Activated CD8-positive, alpha-beta memory T cell treated with anti-CD3 and anti-CD28 coated beads, Interleukin-2, amount 10 ng/mL, durations not matched to agents 7 days and 5 days (primary cell): ENCODE measurements around the gene HSPB6. TPM values are rescaled to one million over a fixed set of nuclear protein-coding genes. Genes with fewer than 3 reads are reported as not detected.
A peak's percentile ranks its signal among the peaks of the same experiment; 100 is the strongest.

Experiments used
- ATAC-seq: fragments of 150-1000 bp; cut with Tn5 transposase; one replicate; pipeline ENCODE4 v1.10.0; 2021; ENCODE audit warnings: moderate library complexity
- CTCF ChIA-PET: fragments of 350-600 bp; sonication (Branson Sonifier 250); formaldehyde crosslinking; loops from one replicate; lab custom pipeline; 2021; ENCODE audit warnings: antibody characterized with exemption; lab: Charles Lee
- DNase-seq: peaks from one replicate; pipeline ENCODE4 v3.0.0-alpha.2; 2020
- H3K27ac Mint-ChIP-seq: one replicate; pipeline ENCODE4 v1.8.0; 2021; ENCODE audit warnings: mild to moderate bottlenecking, mixed read lengths
- H3K27me3 Mint-ChIP-seq: one replicate; pipeline ENCODE4 v1.8.0; 2021; ENCODE audit warnings: mixed read lengths
- H3K36me3 Mint-ChIP-seq: one replicate; pipeline ENCODE4 v1.8.0; 2021; ENCODE audit warnings: mild to moderate bottlenecking, mixed read lengths
- H3K4me1 Mint-ChIP-seq: one replicate; pipeline ENCODE4 v1.8.0; 2021; ENCODE audit warnings: mixed read lengths
- H3K4me3 Mint-ChIP-seq: one replicate; pipeline ENCODE4 v1.8.0; 2021; ENCODE audit warnings: mild to moderate bottlenecking, moderate library complexity, mixed read lengths
- H3K9me3 Mint-ChIP-seq: one replicate; pipeline ENCODE4 v1.8.0; 2022; ENCODE audit warnings: low read depth, mixed read lengths
- total RNA-seq, 2 experiments: library from RNA; stranded (reverse); gene quantifications; one replicate each; pipeline ENCODE4 v1.2.3, GENCODE V29; 2021

HSPB6 gene
- total RNA-seq, 2 experiments from 2014 or later: not detected

- H3K36me3 Mint-ChIP-seq: peaks cover 36% of the 10 kb centered on the region
- peak overlapping the region; percentile 99 for H3K27ac Mint-ChIP-seq
- peak overlapping the region; percentile 89 for H3K4me3 Mint-ChIP-seq
- ATAC-seq (no peak), DNase-seq (peak; percentile 75)
- no peaks in the 10 kb centered on the region for H3K9me3 Mint-ChIP-seq
- H3K27me3 Mint-ChIP-seq: no peaks in the 10 kb centered on the region
- peaks cover 54% of the 10 kb centered on the region for H3K4me1 Mint-ChIP-seq
- CTCF ChIA-PET: interaction anchor here (0.9 to 6.6 kb wide), 4 partner anchors 9 to 105 kb away, joined by 3 to 254 read pairs (median 4); partner anchors contain the start of gene LIN37
These were observed 42.1 kb downstream of the HSPB6 start for GRCh38 chr19:35714601-35715354.

GRCh38 chr19:35713904-35714495 is 42.8 kb downstream of the HSPB6 start:
- no peaks in the 10 kb centered on the region for H3K27me3 Mint-ChIP-seq
- DNase-seq (no peak), ATAC-seq (no peak)
- no peaks in the 10 kb centered on the region for H3K9me3 Mint-ChIP-seq
- H3K4me3 Mint-ChIP-seq: peak overlapping the region; percentile 89
- peaks cover 32% of the 10 kb centered on the region for H3K36me3 Mint-ChIP-seq
- peaks cover 51% of the 10 kb centered on the region for H3K4me1 Mint-ChIP-seq
- CTCF ChIA-PET: interaction anchor here (0.9 to 6.6 kb wide), 8 partner anchors 9 to 106 kb away, joined by 3 to 254 read pairs (median 4); partner anchors contain the start of genes COX6B1, LIN37 and PSENEN
- H3K27ac Mint-ChIP-seq: peak overlapping the region; percentile 99

- H3K9me3 Mint-ChIP-seq: no peaks in the 10 kb centered on the region
- peaks cover 32% of the 10 kb centered on the region for H3K36me3 Mint-ChIP-seq
- H3K27ac Mint-ChIP-seq: peak overlapping the region; percentile 99
- CTCF ChIA-PET: interaction anchor here (0.9 to 6.6 kb wide), 5 partner anchors 16 to 65 kb away, joined by 4 to 254 read pairs (median 5); partner anchors contain the start of genes COX6B1, LIN37 and PSENEN
- peaks cover 52% of the 10 kb centered on the region for H3K4me1 Mint-ChIP-seq
- peak overlapping the region; percentile 89 for H3K4me3 Mint-ChIP-seq
- ATAC-seq (no peak), DNase-seq (no peak)
- H3K27me3 Mint-ChIP-seq: no peaks in the 10 kb centered on the region
These were observed 43.4 kb downstream of the HSPB6 start for GRCh38 chr19:35713506-35713850.

- no peaks in the 10 kb centered on the region for H3K9me3 Mint-ChIP-seq
- DNase-seq: peak; percentile 95
- peak; percentile 33 for ATAC-seq
- H3K27me3 Mint-ChIP-seq: no peaks in the 10 kb centered on the region
- H3K27ac Mint-ChIP-seq: peak overlapping the region; percentile 99
- peaks cover 56% of the 10 kb centered on the region for H3K4me1 Mint-ChIP-seq
- peak overlapping the region; percentile 89 for H3K4me3 Mint-ChIP-seq
- CTCF ChIA-PET: interaction anchor here (0.9 to 6.6 kb wide), 7 partner anchors 15 to 65 kb away, joined by 3 to 254 read pairs (median 4); partner anchors contain the start of genes COX6B1, LIN37 and PSENEN
- peaks cover 32% of the 10 kb centered on the region for H3K36me3 Mint-ChIP-seq
These were observed 44.0 kb downstream of the HSPB6 start for GRCh38 chr19:35712567-35713505.

GRCh38 chr19:35710784-35711723 is 45.8 kb downstream of the HSPB6 start:
- CTCF ChIA-PET: interaction anchor here (0.8 to 6.6 kb wide), 7 partner anchors 13 to 220 kb away, joined by 3 to 254 read pairs (median 4); partner anchors contain the start of gene LIN37
- H3K4me3 Mint-ChIP-seq: peak overlapping the region; percentile 60
- H3K9me3 Mint-ChIP-seq: no peaks in the 10 kb centered on the region
- peaks cover 25% of the 10 kb centered on the region for H3K36me3 Mint-ChIP-seq
- DNase-seq (peak; percentile 87), ATAC-seq (peak; percentile 50)
- no peaks in the 10 kb centered on the region for H3K27me3 Mint-ChIP-seq
- H3K4me1 Mint-ChIP-seq: peaks cover 51% of the 10 kb centered on the region
- peak overlapping the region; percentile 99 for H3K27ac Mint-ChIP-seq

- ATAC-seq (no peak), DNase-seq (no peak)
- peaks cover 40% of the 10 kb centered on the region for H3K4me1 Mint-ChIP-seq
- H3K4me3 Mint-ChIP-seq: no peak overlapping the region
- peaks cover 1% of the 10 kb centered on the region for H3K36me3 Mint-ChIP-seq
- H3K27ac Mint-ChIP-seq: peak overlapping the region; percentile 37
- H3K9me3 Mint-ChIP-seq: no peaks in the 10 kb centered on the region
- CTCF ChIA-PET: interaction anchor here (1.3 to 1.6 kb wide), 2 partner anchors 11 to 14 kb away, joined by 6 to 8 read pairs; no protein-coding TSS in a partner anchor
- H3K27me3 Mint-ChIP-seq: no peaks in the 10 kb centered on the region
These were observed 48.4 kb downstream of the HSPB6 start for GRCh38 chr19:35708391-35708790.

Other genes with a start within 250 kb of the HSPB6 start
- not detected for gene DMKN, start 243.4 kb downstream of the HSPB6 start, total RNA-seq
- not detected for gene SBSN, start 228.7 kb downstream of the HSPB6 start, total RNA-seq
- gene GAPDHS, start 223.6 kb downstream of the HSPB6 start, total RNA-seq: not detected
- gene TMEM147, start 211.4 kb downstream of the HSPB6 start, total RNA-seq: 10 to 100 TPM; 43.6 to 65.3 TPM
- not detected for gene ATP4A, start 193.4 kb downstream of the HSPB6 start, total RNA-seq
- not detected for gene PMIS2, start 170.9 kb downstream of the HSPB6 start, total RNA-seq
- 10 to 100 TPM; 49.0 to 59.2 TPM for gene HAUS5, start 144.3 kb downstream of the HSPB6 start, total RNA-seq
- gene RBM42, start 128.0 kb downstream of the HSPB6 start, total RNA-seq: 100 to 1,000 TPM; 110 to 117 TPM
- gene ETV2, start 115.3 kb downstream of the HSPB6 start, total RNA-seq: 1 to 10 TPM; 1.2 to 1.9 TPM
- gene COX6B1, start 108.7 kb downstream of the HSPB6 start, total RNA-seq: 100 to 1,000 TPM; 394 to 417 TPM
- under 1 TPM in 1 of 2 experiments, not detected in 1; 0.30 TPM for gene UPK1A, start 90.5 kb downstream of the HSPB6 start, total RNA-seq
- gene ZBTB32, start 52.5 kb downstream of the HSPB6 start, total RNA-seq: 100 to 1,000 TPM; 133 to 185 TPM
- gene KMT2B, start 39.0 kb downstream of the HSPB6 start, total RNA-seq: 10 to 100 TPM; 70.2 to 79.8 TPM
- 100 to 1,000 TPM in 1 of 2 experiments, 10 to 100 TPM in 1; 51.7 to 117 TPM for gene IGFLR1, start 14.6 kb downstream of the HSPB6 start, total RNA-seq
- 10 to 100 TPM; 25.1 to 35.6 TPM for gene U2AF1L4, start 11.6 kb downstream of the HSPB6 start, total RNA-seq
- gene PSENEN, start 11.4 kb downstream of the HSPB6 start, total RNA-seq: 10 to 100 TPM; 39.1 to 49.0 TPM
- 1 to 10 TPM; 8.9 to 9.2 TPM for gene LIN37, start 8.5 kb downstream of the HSPB6 start, total RNA-seq
- 10 to 100 TPM; 46.5 to 57.8 TPM for gene PROSER3, start 1.1 kb upstream of the HSPB6 start, total RNA-seq
- gene ARHGAP33, start 18.5 kb upstream of the HSPB6 start, total RNA-seq: 100 to 1,000 TPM in 1 of 2 experiments, 10 to 100 TPM in 1; 40.0 to 101 TPM
- not detected for gene PRODH2, start 55.8 kb upstream of the HSPB6 start, total RNA-seq
- gene NPHS1, start 95.5 kb upstream of the HSPB6 start, total RNA-seq: not detected
- 1 to 10 TPM; 1.1 to 1.4 TPM for gene KIRREL2, start 99.9 kb upstream of the HSPB6 start, total RNA-seq
- 1 to 10 TPM; 1.5 to 2.0 TPM for gene APLP1, start 111.5 kb upstream of the HSPB6 start, total RNA-seq
- gene NFKBID, start 143.5 kb upstream of the HSPB6 start, total RNA-seq: 10 to 100 TPM; 52.7 to 52.9 TPM
- 100 to 1,000 TPM; 184 to 195 TPM for gene HCST, start 145.5 kb upstream of the HSPB6 start, total RNA-seq
- under 1 TPM in 1 of 2 experiments, not detected in 1; 0.96 TPM for gene TYROBP, start 151.3 kb upstream of the HSPB6 start, total RNA-seq
- 10 to 100 TPM; 11.9 TPM for gene LRFN3, start 179.3 kb upstream of the HSPB6 start, total RNA-seq
- 10 to 100 TPM; 19.8 to 20.2 TPM for gene SDHAF1, start 238.2 kb upstream of the HSPB6 start, total RNA-seq